ENCODE measurements around the gene BCL2L15. TPM values are rescaled to one million over a fixed set of nuclear protein-coding genes. Genes with fewer than 3 reads are reported as not detected.
A peak's percentile ranks its signal among the peaks of the same experiment; 100 is the strongest.

The BCL2L15 gene
- total and polyA plus RNA-seq, 2 of the 13 experiments (the other 11 are each of a cell fraction or from before 2014, with no cell fraction given): 0.03 to 0.27 TPM

GRCh38 chr1:113928941-113929749, 41.8 kb upstream of the BCL2L15 start, which contains the start of gene HIPK1 (continued):
- no peak for TF ChIP-seq ZBTB40 (IDR thresholded peaks at IDR 0.05)
- TF ChIP-seq ZBTB40 (CRISPR knock-in tag; IDR thresholded peaks at IDR 0.05): peak; percentile 52; the same call in 1 of the 2 replicates
- peak; percentile 71 to 84 for TF ChIP-seq POLR2A (IDR thresholded peaks at IDR 0.05; ENCODE audit: insufficient read depth in 1 of 2, low read depth in 2 of 2, low read length in 2 of 2)
- TF ChIP-seq ZBTB33 (CRISPR knock-in tag; IDR thresholded peaks at IDR 0.05): peak; percentile 30; the same call in 1 of the 2 replicates
- TF ChIP-seq ZNF703 (CRISPR knock-in tag; IDR thresholded peaks at IDR 0.05; ENCODE audit: borderline replicate concordance): no peak; the same call in 1 of the 2 replicates
- peak; percentile 64; the same call in 1 of the 2 replicates for TF ChIP-seq ZC3H4 (CRISPR knock-in tag; IDR thresholded peaks at IDR 0.05; ENCODE audit: borderline replicate concordance)
- 0 out of 2 replicates have a peak, but pooled peaks have one; percentile 36 for TF ChIP-seq AKAP8 (CRISPR knock-in tag; IDR thresholded peaks at IDR 0.05)
- TF ChIP-seq ZBTB49 (CRISPR knock-in tag; IDR thresholded peaks at IDR 0.05; ENCODE audit: borderline replicate concordance): no peak
- no peak for TF ChIP-seq CERS6 (CRISPR knock-in tag; IDR thresholded peaks at IDR 0.05)
- TF ChIP-seq ZBTB34 (CRISPR knock-in tag; IDR thresholded peaks at IDR 0.05): no peak
- no peak for TF ChIP-seq NFE2L1 (CRISPR knock-in tag; IDR thresholded peaks at IDR 0.05; ENCODE audit: borderline replicate concordance)
- no peak; the same call in 1 of the 2 replicates for TF ChIP-seq ZNF713 (CRISPR knock-in tag; IDR thresholded peaks at IDR 0.05)

Data from HepG2 (cell line).